Measurements from ENCODE around the gene SPCS1. TPM values are rescaled to one million over a fixed set of nuclear protein-coding genes. Genes with fewer than 3 reads are reported as not detected.

Gene SPCS1
- 144 and 166 TPM in 2 replicates for total RNA-seq

DNA sequence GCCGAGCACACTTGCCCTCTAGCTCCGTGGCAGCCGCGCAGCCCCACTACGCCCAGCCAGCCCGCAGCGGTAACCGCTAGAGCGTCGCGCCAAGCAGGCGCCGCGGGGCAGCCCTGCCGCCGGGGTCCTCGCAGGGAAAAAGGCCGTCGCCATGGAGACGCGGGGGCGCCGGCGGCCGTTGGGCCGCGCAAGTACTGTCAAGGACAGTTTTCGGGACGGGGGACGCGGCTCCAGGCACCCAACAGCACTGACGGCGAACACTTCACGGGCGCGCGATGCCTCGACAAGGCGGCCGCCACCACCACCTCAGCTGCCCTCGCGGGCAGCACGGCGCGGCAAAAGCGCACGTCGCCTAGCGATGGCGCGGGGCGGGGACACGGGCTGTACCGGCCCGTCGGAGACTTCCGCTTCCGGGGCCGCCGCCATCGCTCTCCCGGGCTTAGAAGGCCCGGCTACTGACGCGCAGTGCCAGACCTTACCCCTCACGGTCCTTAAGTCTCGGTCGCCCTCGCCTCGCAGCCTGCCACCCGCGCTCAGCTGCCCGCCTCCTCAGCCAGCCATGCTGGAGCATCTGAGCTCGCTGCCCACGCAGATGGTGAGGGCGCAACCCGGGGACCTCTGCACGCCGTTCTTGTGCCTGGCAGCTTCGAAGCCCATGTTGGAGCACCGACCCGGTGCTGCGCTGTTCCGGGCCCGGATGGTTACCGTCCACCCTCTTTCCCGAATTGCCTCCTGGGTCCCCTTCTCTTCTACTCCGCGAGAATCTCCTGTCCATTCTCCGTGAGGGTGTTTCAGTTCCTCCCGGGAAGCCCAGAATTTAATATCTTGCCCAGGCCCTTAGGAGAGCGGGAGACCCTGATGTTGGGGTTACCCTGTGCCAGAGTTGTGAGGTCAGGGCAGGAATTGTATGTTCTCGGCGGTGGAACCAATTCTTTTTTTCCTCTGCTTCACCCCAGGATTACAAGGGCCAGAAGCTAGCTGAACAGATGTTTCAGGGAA lies at the start of gene SPCS1, which contains the start of gene GLT8D1:
Gene SPCS1, plus strand, starts transcription at position 419 of the 999 bp plus-strand sequence. Its CDS starts 141 bp downstream, at position 560.
Gene GLT8D1, minus strand, starts transcription at position 104 of the 999 bp plus-strand sequence. CDS start 5,331 bp downstream, outside the sequence.

DNA sequence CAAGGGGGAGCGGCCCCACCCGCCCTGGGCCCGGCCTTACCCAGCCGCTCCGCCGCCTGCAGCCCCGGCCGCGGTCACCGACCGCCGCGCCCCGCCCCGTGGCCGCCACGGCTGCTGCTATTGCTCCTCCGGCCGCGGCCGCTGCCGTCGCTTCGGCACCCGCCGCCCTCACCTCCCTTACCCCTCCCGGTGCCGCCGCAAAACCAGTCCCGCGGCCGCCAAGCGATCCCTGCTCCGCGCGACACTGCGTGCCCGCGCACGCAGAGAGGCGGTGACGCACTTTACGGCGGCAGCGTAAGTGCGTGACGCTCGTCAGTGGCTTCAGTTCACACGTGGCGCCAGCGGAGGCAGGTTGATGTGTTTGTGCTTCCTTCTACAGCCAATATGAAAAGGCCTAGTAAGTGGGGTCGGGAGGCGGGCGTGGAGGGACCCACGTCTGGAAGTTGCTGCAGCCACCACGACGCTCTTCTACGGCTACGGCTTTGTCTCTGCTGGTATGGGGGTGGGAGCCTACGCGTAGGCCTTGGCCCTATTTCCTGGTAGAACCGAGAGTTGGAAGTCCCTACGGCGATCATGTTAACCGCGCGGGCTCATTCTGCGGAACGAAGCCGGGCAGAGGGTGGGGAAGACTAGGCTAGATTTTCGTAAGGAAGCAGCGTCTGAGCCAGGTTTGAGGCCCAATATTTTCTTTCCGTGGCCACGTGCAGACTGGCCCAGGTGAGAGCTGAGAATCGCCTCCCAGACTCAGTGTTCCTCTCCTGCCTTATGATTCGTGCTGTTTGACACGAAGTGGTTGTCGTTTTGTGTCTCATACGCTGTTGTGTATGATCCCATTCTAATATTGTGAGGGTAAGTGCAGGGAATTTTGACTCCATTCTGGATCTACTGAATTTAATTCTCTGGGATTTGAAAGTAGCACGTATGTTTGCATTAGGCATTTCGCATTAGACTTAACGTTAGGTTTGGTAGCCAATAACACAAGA lies 19.9 kb upstream of the SPCS1 start, which contains the start of the genes GNL3 and PBRM1:
Gene GNL3, plus strand, starts transcription at position 324 of the 983 bp plus-strand sequence. Its CDS starts 61 bp downstream, at position 385.
Gene PBRM1, minus strand, starts transcription at position 205 of the 983 bp plus-strand sequence.

Other genes starting within 250 kb of the SPCS1 start
- 0.13 and 0.33 TPM in 2 replicates for gene STAB1, start 210.8 kb upstream of the SPCS1 start, total RNA-seq
- gene NT5DC2, start 172.2 kb upstream of the SPCS1 start, total RNA-seq, result 162 and 351 TPM in 2 replicates
- 1.3 and 2.0 TPM in 2 replicates for gene UQCC5, start 169.5 kb upstream of the SPCS1 start, total RNA-seq
- gene PBRM1, start 20.2 kb upstream of the SPCS1 start, total RNA-seq, result 40.6 and 64.9 TPM in 2 replicates
- 31.2 and 48.9 TPM in 2 replicates for gene GNL3, start 20.1 kb upstream of the SPCS1 start, total RNA-seq
- 56.9 and 76.3 TPM in 2 replicates for gene GLT8D1, start 315 bp upstream of the SPCS1 start, total RNA-seq
- 11.3 and 12.4 TPM in 2 replicates for gene NEK4, start 64.8 kb downstream of the SPCS1 start, total RNA-seq
- gene ITIH1, start 71.5 kb downstream of the SPCS1 start, total RNA-seq, result not detected in 2 replicates
- 0.38 TPM in 1 of 2 replicates, not detected in the other for gene ITIH3, start 88.7 kb downstream of the SPCS1 start, total RNA-seq
- 0.63 TPM in 1 of 2 replicates, not detected in the other for gene ITIH4, start 124.6 kb downstream of the SPCS1 start, total RNA-seq
- not detected in 2 replicates for gene MUSTN1, start 128.9 kb downstream of the SPCS1 start, total RNA-seq
- gene STIMATE, start 191.4 kb downstream of the SPCS1 start, total RNA-seq, result 13.9 and 15.6 TPM in 2 replicates